HepG2 (cell line): ENCODE results near the gene GLB1L3.

Experiments
- BCLAF1 ChIP-seq: fragments of 450-650 bp; IDR thresholded peaks from 2 replicates; pipeline ENCODE4 v1.6.1; 2017; ENCODE audit warnings: mild to moderate bottlenecking
- CTCF ChIP-seq: sonication (generic); formaldehyde crosslinking; IDR thresholded peaks from 2 replicates; pipeline ENCODE4 v1.5.0; 2020; ENCODE audit warnings: mild to moderate bottlenecking, missing genetic modification reagents, moderate library complexity
- NBN ChIP-seq: fragments of 450-650 bp; conservative IDR thresholded peaks from 2 replicates; pipeline ENCODE4 v1.6.1; 2017
- NR3C1 ChIP-seq: sonication (generic); formaldehyde crosslinking; IDR thresholded peaks from 2 replicates; pipeline ENCODE4 v1.4.0; 2020; ENCODE audit warnings: missing genetic modification reagents
- POLR2A ChIP-seq, 2 experiments: IDR thresholded peaks; 2 replicates each; pipeline ENCODE4 v1.6.1; 2011; ENCODE audit warnings: low read depth in 2 of 2, low read length in 2 of 2, mild to moderate bottlenecking in 1 of 2, moderate library complexity in 1 of 2; ENCODE audit not compliant: insufficient read depth in 1 of 2
- THRA ChIP-seq: sonication (generic); formaldehyde crosslinking; IDR thresholded peaks from 2 replicates; pipeline ENCODE4 v1.4.0; 2020; ENCODE audit warnings: missing genetic modification reagents, borderline replicate concordance

GRCh38 chr11:134288486-134288885 is 12.3 kb downstream of the GLB1L3 start:
- TF ChIP-seq NBN (no peak), NR3C1 (CRISPR knock-in tag) (no peak), CTCF (CRISPR knock-in tag) (no peak), THRA (no peak), POLR2A (IDR thresholded peaks at IDR 0.05; ENCODE audit: insufficient read depth in 1 of 2, low read depth in 2 of 2, low read length in 2 of 2) (no peak), BCLAF1 (no peak)
